HCEC 1CT (cell line): ENCODE measurements around the gene CDCA3.
"Not testable (repeated sequence)": the region's sequence is repeated elsewhere in the genome, so short reads cannot be mapped to it uniquely, and the experiment has no call there.

Experiments
- DNase-seq: peaks from one replicate; pipeline ENCODE4 v3.0.0-alpha.2; 2017

CDCA3 gene

DNA sequence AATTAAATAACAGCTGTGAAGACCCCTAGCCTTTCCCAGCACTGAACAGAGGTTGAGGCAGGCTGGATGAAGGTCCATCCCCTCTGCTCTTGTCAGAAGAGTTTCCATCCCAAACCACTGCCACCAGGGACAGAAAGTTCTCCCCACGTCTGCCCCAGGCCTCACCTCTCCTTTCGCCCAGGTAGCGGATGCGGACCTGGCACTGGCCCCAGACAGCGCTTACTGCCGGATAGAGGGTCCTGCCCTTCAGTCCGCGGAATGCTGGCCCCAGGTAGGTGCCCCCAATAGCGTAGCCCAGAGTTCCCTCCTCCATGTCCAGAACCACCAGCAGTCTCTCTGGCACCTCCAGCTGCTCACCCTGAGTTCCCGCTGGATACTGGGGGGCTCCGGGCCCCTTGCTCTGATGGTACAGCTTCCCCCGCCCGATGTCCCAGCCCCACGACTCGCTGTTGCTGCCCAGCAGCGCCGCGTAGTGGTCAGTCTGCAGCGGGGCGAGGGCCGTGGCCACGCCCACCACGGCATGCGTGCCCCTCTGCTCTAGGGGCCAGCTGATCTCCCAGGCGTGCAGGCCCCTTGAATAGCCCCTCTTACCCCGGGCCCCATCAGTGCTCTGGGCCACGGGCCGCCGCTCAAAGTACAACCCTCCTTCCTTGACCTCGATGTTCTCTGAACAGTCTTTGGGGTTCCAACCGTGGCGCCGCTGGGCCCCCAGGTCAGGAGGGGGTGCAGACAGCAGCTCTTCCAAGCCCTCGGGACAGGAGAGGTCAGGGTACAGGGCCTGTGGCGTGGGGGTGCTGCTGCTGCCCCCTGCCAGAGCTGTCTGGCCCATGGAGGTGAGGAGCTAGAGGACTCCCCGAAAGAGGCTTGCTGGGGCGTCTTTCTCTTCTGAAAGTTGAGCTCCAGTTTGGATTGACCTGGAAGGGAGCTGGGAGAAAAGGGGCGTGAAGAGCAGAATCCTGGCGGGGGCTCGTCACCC is 21.3 kb upstream of the CDCA3 start:
- DNase-seq, result peak; percentile 58

DNA sequence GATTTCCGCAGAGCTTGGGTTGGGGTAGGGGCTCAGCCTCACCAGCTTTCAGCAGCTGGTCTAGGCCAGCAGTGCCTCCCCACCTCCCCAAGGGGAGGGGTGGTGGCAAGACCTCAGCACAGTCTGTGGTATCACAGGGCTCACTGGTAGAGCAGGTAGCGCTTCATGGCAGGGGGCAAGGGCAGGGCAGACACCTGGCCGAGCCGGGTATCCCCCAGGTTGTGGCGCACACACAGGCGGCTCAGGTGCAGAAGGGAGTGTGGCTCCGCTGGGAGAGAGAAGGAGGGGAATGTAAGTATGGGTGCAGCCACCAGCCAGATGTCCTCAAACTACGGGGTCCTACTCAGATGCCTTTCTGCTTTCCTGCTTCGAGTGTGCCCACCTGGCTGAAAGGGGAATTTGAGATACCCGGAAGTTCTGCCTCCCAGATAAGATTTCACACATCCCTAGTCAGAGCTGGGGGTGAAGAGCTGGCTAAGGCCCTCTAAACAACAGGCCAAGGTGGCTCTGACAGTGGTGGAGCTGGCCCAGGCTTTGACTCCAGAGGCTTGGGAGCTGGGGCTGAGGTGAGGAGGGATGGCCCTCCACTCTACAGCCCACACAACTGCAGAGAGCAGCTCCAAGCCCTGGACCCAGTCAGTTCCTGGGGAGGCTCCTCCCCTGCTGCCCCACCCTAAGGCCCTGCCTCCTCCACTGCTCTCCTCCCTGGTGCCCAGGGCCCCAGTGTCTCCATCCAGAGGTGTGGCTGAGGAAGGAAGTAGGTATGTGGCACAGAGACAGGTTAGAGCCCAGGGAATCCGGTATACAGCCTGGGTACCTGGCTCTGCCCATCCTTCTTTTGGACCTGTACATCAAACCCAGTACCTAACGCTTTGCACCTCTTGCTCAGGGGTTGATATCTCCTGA is 20.2 kb upstream of the CDCA3 start:
- DNase-seq, result peak; percentile 28

DNA sequence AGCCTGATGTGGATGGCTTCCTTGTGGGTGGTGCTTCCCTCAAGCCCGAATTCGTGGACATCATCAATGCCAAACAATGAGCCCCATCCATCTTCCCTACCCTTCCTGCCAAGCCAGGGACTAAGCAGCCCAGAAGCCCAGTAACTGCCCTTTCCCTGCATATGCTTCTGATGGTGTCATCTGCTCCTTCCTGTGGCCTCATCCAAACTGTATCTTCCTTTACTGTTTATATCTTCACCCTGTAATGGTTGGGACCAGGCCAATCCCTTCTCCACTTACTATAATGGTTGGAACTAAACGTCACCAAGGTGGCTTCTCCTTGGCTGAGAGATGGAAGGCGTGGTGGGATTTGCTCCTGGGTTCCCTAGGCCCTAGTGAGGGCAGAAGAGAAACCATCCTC is 19.2 kb upstream of the CDCA3 start:
- not testable (repeated sequence) for DNase-seq

DNA sequence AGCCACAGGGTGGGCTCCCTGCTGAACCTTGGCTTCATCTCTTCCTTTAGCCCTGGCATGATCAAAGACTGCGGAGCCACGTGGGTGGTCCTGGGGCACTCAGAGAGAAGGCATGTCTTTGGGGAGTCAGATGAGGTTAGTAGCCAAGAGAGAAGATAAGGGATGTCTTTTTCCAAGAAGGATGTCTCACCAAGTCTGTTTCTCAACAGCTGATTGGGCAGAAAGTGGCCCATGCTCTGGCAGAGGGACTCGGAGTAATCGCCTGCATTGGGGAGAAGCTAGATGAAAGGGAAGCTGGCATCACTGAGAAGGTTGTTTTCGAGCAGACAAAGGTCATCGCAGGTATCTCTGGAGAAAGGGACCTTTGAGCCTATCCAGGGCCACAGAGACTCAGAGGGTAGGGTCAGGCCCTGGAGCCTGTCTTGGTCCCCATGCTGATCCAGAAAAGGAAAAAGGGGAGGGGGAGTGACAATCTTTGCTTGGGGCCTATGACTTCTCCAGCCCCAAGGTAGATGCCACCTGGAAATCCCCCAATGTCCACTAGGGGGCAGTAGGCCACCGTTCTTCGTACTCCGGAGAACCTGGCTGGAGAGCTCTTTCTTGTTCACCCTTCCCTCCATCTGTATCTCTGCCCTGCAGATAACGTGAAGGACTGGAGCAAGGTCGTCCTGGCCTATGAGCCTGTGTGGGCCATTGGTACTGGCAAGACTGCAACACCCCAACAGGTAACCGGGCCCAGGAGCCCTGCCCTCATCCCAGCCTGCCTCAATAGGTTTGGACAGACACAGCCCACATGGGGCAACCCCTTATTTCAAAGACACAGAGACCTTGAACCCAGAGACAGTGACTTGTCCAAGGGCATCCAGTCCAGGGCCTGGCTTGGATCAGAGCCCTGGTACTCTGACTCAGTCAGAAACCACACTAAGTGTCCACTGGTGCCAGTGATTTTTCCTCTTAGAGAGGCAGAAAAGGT is 18.2 kb upstream of the CDCA3 start:
- DNase-seq, result peak; percentile 61

DNA sequence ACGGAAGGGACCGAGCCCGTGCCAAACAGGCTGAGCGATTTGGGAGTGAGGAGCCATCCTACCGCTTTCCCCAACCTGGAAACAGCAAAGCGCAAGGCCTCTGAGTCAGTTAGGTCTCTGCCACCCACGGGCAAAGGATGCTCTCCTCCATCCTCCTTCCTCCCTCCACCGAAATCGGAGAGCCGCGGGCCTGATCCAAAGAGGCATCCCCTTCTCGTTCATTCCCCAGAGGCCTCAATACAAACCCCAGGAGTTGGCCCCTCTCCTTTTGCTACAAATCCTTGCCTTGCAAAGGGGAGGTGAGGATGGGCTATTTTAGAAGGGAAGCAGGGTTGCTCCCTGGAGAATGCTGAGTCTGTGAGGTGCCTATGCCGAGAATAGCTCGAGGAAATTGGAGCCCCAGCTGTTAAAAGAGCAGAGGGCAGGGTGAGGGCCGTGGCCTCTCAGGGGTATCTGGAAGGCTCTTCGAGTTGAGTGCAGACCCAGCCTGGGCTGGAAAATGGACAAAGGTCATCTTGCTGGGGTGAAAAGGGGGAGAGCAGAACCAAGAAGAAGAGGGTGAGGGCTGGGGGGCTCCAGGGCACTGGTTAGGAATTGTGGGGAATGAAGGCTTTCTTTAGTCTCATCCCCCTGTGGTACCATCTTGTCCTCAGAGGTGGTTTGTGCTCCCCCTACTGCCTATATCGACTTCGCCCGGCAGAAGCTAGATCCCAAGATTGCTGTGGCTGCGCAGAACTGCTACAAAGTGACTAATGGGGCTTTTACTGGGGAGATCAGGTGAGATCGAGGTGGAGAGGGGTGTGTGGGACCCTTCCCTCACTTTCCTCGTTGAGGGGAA is 17.3 kb upstream of the CDCA3 start:
- peak; percentile 21 for DNase-seq

DNA sequence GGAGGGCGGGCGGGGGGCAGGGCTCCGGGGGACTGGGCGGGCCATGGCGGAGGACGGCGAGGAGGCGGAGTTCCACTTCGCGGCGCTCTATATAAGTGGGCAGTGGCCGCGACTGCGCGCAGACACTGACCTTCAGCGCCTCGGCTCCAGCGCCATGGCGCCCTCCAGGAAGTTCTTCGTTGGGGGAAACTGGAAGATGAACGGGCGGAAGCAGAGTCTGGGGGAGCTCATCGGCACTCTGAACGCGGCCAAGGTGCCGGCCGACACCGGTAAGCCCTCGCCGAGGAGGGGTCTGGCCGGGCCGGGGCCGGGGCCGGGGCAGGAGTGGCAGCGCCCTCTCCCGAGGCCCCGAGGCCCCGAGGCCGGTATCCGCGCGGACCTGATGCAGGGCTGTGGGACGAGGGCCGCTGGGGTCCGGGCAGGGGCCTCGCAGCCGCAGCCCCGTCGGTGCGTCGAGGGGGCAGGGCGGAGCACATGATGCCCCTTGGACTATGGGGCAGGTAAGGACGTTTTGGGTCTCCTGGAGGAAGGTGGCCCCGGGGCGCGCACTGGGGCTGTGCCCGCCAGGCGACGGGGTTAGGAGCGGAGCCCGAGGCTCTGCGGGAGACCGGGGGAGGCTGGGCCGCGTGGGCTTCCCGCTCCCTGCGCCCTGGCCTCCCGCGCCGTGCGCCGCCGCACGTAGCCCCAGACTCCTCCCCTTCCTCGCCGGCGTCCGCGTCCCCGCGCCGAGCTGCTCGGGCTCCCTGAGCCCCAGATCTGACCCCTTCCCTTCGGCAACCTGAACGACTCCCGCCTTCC is 16.5 kb upstream of the CDCA3 start, which contains the start of gene TPI1:
Gene TPI1 (plus strand): TSS at position 119 of the 798 bp plus-strand sequence. CDS start 36 bp downstream, at position 155.
- DNase-seq, result peak; percentile 81

DNA sequence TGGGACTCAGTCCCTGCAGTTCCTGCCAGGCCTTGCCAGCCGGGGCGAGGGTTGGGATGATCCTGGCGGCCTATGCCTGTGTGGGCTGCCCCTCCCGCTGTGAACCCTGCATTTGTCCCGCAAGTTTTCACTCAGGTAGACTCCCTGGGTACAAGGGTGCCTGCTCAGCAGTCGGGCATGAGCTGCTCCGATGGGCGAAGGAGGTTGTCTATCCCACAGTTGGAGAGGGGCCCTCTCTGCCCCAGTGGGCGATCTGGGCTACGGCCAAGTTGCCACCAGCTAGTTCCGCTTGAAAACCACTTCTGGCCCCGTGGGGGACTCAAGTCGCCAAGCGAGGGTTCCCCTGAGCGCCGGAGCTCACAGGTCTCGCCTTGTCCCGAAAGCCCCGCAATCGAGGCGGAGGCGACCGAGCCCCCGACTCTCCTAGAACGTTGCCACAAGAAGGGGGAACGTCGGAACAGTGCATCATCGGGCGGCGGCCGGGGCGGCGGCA is 15.9 kb upstream of the CDCA3 start:
- DNase-seq, result no peak

DNA sequence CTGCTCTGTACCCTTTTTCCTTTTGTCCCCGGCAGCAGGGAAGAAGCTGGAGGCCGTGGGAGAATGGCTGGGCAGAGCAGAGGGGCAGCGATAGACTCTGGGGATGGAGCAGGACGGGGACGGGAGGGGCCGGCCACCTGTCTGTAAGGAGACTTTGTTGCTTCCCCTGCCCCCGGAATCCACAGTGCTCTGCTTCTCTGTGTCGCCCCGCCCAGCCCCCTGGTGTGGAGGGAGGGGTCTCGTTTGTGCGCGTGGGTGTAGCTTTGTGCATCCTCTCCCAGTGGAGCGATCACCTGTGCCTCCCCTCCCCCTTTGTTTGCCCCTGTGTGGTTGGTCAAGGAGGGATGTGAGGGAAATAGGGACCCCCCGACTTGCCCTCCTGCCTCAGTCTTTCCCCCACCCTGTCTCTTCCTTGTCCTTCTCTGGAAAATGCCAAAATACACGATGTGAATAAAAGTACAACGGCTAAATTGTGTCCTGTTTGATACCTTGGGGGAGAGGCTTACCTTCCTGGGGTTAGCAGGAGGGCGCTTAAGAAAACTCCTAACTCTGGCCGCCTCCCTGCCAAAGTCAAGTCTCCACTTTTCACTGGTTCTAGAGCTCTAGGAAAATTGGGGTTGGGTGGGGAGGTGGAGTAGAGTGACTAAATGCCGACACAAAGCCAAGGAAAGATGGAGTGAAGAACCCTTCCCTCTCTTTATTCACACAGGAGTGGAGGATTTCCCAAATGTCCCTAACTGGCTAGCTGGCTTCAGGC is 15.3 kb upstream of the CDCA3 start:
- DNase-seq, result no peak

DNA sequence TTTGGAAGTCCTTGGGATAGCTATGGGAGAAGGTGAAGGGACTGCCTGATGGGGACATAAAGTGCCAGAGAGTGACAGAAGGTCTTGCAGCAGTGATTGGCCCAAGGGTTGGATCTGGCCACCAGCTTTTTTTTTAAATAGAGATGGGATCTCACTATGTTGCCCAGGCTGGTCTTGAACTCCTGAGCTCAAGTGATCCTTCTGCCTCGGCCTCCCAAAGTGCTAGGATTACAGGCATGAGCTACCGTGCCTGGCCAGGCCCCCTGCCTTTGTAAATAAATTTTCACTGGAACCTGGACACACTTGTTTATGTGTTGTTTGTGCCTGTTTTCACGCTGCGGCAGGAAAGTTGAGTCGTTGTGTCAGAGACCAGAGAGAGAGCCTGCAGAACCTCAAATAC is 14.2 kb upstream of the CDCA3 start:
- not testable (repeated sequence) for DNase-seq

DNA sequence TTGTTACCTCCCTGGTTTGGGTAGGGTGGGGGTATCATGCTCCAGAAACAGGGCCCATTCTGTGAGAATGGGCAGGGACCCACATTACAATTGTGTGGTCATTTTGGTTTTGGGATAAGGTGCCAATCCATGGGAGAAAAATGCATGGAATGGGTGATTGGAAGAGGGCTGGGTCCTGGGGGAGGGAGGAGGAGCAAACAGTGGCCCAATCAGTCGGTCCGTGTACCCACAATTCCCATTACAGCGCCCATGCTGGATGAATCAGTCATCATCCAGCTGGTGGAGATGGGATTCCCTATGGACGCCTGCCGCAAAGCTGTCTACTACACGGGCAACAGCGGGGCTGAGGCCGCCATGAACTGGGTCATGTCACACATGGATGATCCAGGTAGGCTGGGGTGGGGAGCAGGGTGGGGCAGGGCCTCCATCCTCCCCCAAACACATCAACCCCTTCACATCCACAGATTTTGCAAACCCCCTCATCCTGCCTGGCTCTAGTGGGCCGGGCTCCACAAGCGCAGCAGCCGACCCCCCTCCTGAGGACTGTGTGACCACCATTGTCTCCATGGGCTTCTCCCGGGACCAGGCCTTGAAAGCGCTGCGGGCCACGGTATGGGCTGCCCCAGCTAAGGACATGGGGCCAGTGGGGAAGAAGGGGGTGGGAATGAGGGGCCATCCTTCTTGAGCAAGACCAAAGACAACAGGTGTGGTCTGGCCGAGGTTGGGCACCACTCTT is 12.7 kb upstream of the CDCA3 start:
- no peak for DNase-seq

DNA sequence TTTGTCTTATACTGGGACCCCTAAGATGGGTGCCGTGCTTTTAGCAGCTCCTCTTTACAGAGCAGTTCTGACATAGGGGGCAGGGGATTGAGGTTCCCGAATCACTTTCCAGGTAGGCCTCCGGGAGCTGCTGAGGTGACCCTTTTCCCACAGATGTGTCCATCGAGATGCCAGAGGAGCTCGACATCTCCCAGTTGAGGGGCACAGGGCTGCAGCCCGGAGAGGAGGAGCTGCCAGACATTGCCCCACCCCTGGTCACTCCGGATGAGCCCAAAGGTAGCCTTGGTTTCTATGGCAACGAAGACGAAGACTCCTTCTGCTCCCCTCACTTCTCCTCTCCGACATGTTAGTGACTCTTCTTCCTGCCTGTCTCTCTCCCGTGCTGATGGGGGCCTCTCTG is 11.9 kb upstream of the CDCA3 start:
- no peak for DNase-seq

DNA sequence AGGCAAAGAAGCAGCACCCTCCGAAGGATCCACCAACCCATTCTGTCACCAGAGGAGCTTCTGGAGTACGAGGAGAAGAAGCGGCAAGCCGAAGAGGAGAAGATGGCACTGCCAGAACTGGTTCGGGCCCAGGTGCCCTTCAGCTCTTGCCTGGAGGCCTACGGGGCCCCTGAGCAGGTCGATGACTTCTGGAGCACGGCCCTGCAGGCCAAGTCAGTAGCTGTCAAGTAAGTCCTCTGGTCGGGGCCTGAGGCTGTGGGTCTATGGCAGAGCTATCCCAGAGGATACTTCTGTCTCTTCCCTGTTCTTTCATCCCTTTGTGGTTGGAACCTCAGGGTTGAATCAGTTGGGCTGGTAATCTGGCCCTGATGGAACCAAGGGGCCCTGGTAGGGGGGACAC is 10.3 kb upstream of the CDCA3 start:
- DNase-seq, result no peak

DNA sequence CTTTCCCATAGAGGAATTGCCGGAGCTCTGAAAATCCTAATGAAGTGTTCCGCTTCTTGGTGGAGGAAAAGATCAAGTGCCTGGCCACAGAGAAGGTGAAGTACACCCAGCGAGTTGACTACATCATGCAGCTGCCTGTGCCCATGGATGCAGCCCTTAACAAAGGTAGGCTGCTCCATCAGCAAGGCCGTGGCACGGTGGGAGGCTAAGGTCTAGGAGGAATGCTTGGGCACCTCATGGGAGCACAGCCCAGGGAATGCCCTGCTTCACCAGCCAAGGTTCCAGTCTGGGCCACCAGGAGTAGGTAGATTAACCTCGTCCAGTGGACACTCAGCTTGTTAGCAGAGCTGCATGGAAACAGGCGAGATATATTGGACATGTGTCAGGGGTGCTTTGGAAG is 9.9 kb upstream of the CDCA3 start:
- DNase-seq, result no peak

DNA sequence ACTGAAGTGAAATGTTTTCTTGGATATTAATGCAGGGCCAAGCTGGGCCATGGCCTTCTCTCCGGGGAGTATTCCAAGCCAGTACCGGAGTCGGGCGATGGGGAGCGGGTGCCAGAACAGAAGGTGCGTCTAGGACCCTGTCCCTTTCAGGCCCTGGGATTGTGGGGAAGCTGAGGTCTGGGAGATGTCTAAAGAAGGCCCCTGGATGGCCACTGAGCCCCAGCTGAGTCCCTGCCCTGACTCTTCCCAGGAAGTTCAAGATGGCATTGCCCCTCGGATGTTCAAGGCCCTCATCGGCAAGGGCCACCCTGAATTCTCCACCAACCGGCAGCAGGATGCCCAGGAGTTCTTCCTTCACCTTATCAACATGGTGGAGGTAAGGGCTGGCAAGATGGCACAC is 9.0 kb upstream of the CDCA3 start:
- DNase-seq, result no peak

DNA sequence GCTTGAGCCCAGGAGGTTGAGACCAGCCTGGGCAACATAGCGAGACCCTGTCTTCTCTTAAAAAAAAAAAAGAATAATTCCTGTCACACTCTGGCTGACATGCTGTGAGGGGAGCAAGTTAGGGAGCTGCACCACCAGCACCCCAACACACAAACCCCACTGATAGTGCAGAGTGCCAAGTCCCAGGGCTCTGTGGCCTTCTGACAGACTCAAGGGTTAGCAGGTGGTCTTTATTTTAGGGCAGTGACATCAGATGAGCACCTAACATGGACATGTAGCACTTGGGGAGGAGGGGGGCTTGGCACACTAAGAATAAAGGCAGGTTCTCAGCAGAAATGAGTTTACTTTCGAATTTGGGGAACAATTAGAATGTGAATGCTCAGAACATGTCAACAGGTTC is 7.7 kb upstream of the CDCA3 start:
- DNase-seq, result no peak

DNA sequence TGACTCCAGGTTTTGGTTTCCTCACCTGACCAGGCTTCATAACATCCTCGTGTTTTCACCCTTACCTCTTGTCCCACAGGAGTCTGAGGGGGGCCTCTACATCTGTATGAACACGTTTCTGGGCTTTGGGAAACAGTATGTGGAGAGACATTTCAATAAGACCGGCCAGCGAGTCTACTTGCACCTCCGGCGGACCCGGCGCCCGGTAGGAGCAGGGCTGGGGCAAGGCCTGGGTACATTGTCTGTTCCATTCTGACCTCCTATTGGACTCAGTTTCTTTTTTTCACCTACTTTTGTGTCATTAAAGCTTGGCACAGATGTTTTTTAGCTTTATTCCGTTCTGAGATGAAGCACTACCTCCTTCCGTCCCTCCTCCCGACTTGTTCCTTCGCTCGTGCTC is 4.2 kb upstream of the CDCA3 start:
- DNase-seq, result no peak

DNA sequence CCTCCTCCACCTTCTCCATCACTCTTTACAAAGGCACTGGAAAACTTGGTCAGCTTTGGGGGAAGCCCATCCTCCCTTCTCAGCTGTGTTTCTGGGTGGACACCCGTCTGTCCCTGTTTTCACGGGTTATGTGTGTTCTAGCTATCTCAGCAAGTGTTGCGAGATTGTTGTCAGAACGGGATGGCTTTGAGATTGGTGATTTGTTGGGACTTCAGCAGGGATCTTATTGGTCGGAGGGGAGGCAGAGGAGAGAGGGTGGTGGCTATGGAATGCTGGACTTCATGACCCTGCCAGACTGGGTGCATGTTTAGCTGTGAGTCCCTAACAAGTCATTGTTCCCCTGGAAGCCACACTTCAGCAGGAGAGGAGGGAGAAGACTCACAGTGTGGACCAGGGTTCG is 3.0 kb upstream of the CDCA3 start:
- DNase-seq, result no peak

DNA sequence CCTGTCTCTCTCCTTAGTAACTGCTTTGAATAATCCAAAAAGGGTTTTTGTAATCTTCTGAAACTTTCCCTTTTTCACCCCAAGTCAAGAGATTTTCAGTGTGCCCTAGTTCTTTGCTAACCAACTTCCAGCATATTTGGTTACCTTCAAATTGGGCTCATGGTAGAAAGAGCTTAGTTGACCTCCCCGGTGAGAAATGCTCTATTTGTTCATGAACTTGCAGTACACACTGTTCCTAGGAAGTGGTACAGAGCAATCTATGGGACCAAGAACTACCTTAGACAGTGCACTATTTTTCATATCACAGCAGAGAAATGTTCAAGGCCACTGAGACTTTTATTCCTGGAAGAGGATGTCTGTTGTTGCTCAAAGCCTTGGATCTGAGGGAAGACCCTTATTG is 2.5 kb upstream of the CDCA3 start:
- no peak for DNase-seq
